Neural progenitor cell (in vitro differentiated cells): ENCODE measurements around the gene INCENP. TPM values are rescaled to one million over a fixed set of nuclear protein-coding genes. Genes with fewer than 3 reads are reported as not detected.
"Not testable (repeated sequence)": the region's sequence is repeated elsewhere in the genome, so short reads cannot be mapped to it uniquely, and the experiment has no call there.

Experiments
- DNase-seq: peaks from one replicate; pipeline ENCODE4 v3.0.0-alpha.2; 2016; ENCODE audit warnings: low spot score
- H2AFZ ChIP-seq: fragments of 200-600 bp; sonication (generic); replicated peaks from 2 replicates; pipeline ENCODE4 v1.6.1; 2016; ENCODE audit warnings: antibody characterized with exemption
- H3F3A ChIP-seq: fragments of 200-600 bp; sonication (generic); 2 replicates; pipeline ENCODE4 v1.6.1; 2016; ENCODE audit warnings: antibody characterized with exemption, low read depth
- H3K27ac ChIP-seq: fragments of 200-600 bp; sonication (generic); 2 replicates; pipeline ENCODE4 v1.5.1; 2016; ENCODE audit warnings: mild to moderate bottlenecking
- H3K27me3 ChIP-seq: fragments of 200-600 bp; sonication (generic); 2 replicates; pipeline ENCODE4 v1.6.1; 2016; ENCODE audit warnings: mild to moderate bottlenecking, moderate library complexity
- H3K36me3 ChIP-seq: fragments of 200-600 bp; sonication (generic); 2 replicates; pipeline ENCODE4 v1.5.1; 2016
- H3K4me1 ChIP-seq: fragments of 200-600 bp; sonication (generic); 2 replicates; pipeline ENCODE4 v1.6.1; 2016; ENCODE audit warnings: mixed run types
- H3K4me2 ChIP-seq: fragments of 200-600 bp; sonication (generic); 2 replicates; pipeline ENCODE4 v1.6.1; 2016
- H3K4me3 ChIP-seq: fragments of 200-600 bp; sonication (generic); 2 replicates; pipeline ENCODE4 v1.5.1; 2016
- H3K79me2 ChIP-seq: fragments of 200-600 bp; sonication (generic); 2 replicates; pipeline ENCODE4 v1.6.1; 2016; ENCODE audit warnings: low read depth
- H3K9ac ChIP-seq: fragments of 200-600 bp; sonication (generic); 2 replicates; pipeline ENCODE4 v1.6.1; 2016
- H3K9me3 ChIP-seq: fragments of 200-600 bp; sonication (generic); 2 replicates; pipeline ENCODE4 v1.5.1; 2016; ENCODE audit warnings: low read depth
- H4K20me1 ChIP-seq: fragments of 200-600 bp; sonication (generic); 2 replicates; pipeline ENCODE4 v1.6.1; 2016; ENCODE audit warnings: low read depth
- H3K27ac Mint-ChIP-seq: 3 replicates; pipeline ENCODE4 v1.8.0; 2021; ENCODE audit warnings: mixed read lengths
- H3K27me3 Mint-ChIP-seq: 2 replicates; pipeline ENCODE4 v1.8.0; 2022; ENCODE audit warnings: low read depth, mild to moderate bottlenecking, inconsistent platforms, moderate library complexity, mixed read lengths; ENCODE audit not compliant: insufficient read depth
- H3K36me3 Mint-ChIP-seq: 3 replicates; pipeline ENCODE4 v1.8.0; 2021; ENCODE audit warnings: mixed read lengths
- H3K4me1 Mint-ChIP-seq: 3 replicates; pipeline ENCODE4 v1.8.0; 2021; ENCODE audit warnings: mixed read lengths
- H3K4me3 Mint-ChIP-seq: 3 replicates; pipeline ENCODE4 v1.8.0; 2021; ENCODE audit warnings: mild to moderate bottlenecking, moderate library complexity, mixed read lengths
- H3K9me3 Mint-ChIP-seq: 3 replicates; pipeline ENCODE4 v1.8.0; 2020; ENCODE audit warnings: mixed read lengths
- CTCF ChIP-seq: fragments of 200-600 bp; sonication (generic); IDR thresholded peaks from 2 replicates; pipeline ENCODE4 v1.5.1; 2017; ENCODE audit warnings: antibody characterized with exemption, mild to moderate bottlenecking
- EZH2 ChIP-seq: fragments of 200-600 bp; sonication (generic); IDR thresholded peaks from 2 replicates; pipeline ENCODE4 v1.6.1; 2017; ENCODE audit warnings: antibody characterized with exemption, mild to moderate bottlenecking, moderate library complexity
- EZH2phosphoT487 ChIP-seq: fragments of 200-600 bp; sonication (generic); IDR thresholded peaks from 2 replicates; pipeline ENCODE4 v1.6.1; 2017; ENCODE audit warnings: antibody characterized with exemption
- total RNA-seq: library from RNA; depleted of rRNA; stranded (reverse); fragments of >200 nt; gene quantifications from 2 replicates; pipeline ENCODE4 v1.2.3, GENCODE V29; 2015; ENCODE audit warnings: low replicate concordance

INCENP gene
- total RNA-seq, 1 donor from 2014 or later, result 73.9 TPM

GRCh38 chr11:62081378-62082291 is 42.2 kb upstream of the INCENP start:
- Mint-ChIP-seq H3K36me3 (no peaks in the 10 kb centered on the region), H3K27ac (no peak overlapping the region), H3K4me3 (peak overlapping the region; percentile 42), H3K9me3 (peaks cover 4% of the 10 kb centered on the region), H3K4me1 (no peaks in the 10 kb centered on the region), H3K27me3 (peaks cover 3% of the 10 kb centered on the region)
- H3K4me3 ChIP-seq, result no peak overlapping the region
- no peaks in the 10 kb centered on the region for H3K79me2 ChIP-seq
- peak; percentile 79 for DNase-seq
- TF ChIP-seq EZH2 (no peak), CTCF (peak; percentile 94), EZH2phosphoT487 (no peak)
- H3K9me3 ChIP-seq, result no peaks in the 10 kb centered on the region
- H3K36me3 ChIP-seq, result no peaks in the 10 kb centered on the region
- H4K20me1 ChIP-seq, result no peaks in the 10 kb centered on the region
- no peak overlapping the region for H3K27ac ChIP-seq
- no peak overlapping the region for H2AFZ ChIP-seq
- H3K27me3 ChIP-seq, result no peaks in the 10 kb centered on the region
- H3K4me1 ChIP-seq, result no peaks in the 10 kb centered on the region
- no peak overlapping the region for H3K4me2 ChIP-seq
- no peaks in the 10 kb centered on the region for H3F3A ChIP-seq
- no peak overlapping the region for H3K9ac ChIP-seq

GRCh38 chr11:62082292-62082657 is 41.5 kb upstream of the INCENP start:
- no peak overlapping the region for H3K4me2 ChIP-seq

GRCh38 chr11:62084801-62085200 is 39.0 kb upstream of the INCENP start:
- H3K4me1 Mint-ChIP-seq, H3K27me3 Mint-ChIP-seq, H3K27ac ChIP-seq, H3K4me1 ChIP-seq, H3K36me3 ChIP-seq, H3K27ac Mint-ChIP-seq, H3K4me3 Mint-ChIP-seq, H2AFZ ChIP-seq, H3K36me3 Mint-ChIP-seq, H3K9ac ChIP-seq, H3K4me2 ChIP-seq, H3K27me3 ChIP-seq, H4K20me1 ChIP-seq, DNase-seq, H3K79me2 ChIP-seq, H3F3A ChIP-seq, H3K4me3 ChIP-seq: not testable (repeated sequence)
- peaks cover 13% of the 10 kb centered on the region for H3K9me3 Mint-ChIP-seq
- H3K9me3 ChIP-seq, result peaks cover 26% of the 10 kb centered on the region

More at GRCh38 chr11:62082292-62082657, 41.5 kb upstream of the INCENP start:
- Histone ChIP-seq H3K4me3 (no peak overlapping the region), H3F3A (no peaks in the 10 kb centered on the region), H3K36me3 (no peaks in the 10 kb centered on the region), H3K9ac (no peak overlapping the region), H3K79me2 (no peaks in the 10 kb centered on the region), H3K9me3 (peaks cover 3% of the 10 kb centered on the region), H2AFZ (no peak overlapping the region), H3K4me1 (no peaks in the 10 kb centered on the region), H3K27ac (no peak overlapping the region), H3K27me3 (no peaks in the 10 kb centered on the region), H4K20me1 (no peaks in the 10 kb centered on the region)
- Mint-ChIP-seq H3K27ac (no peak overlapping the region), H3K36me3 (no peaks in the 10 kb centered on the region), H3K27me3 (peaks cover 3% of the 10 kb centered on the region), H3K9me3 (peaks cover 4% of the 10 kb centered on the region), H3K4me1 (no peaks in the 10 kb centered on the region), H3K4me3 (peak overlapping the region; percentile 42)
- TF ChIP-seq EZH2 (no peak), EZH2phosphoT487 (no peak), CTCF (no peak)
- DNase-seq, result no peak

GRCh38 chr11:62087694-62088093 is 36.1 kb upstream of the INCENP start:
- H4K20me1 ChIP-seq, result no peaks in the 10 kb centered on the region
- no peak overlapping the region for H3K4me3 ChIP-seq
- H3K4me1 ChIP-seq, result no peaks in the 10 kb centered on the region
- no peak for DNase-seq
- no peaks in the 10 kb centered on the region for H3K36me3 ChIP-seq
- Mint-ChIP-seq H3K9me3 (peaks cover 22% of the 10 kb centered on the region), H3K27me3 (peaks cover 3% of the 10 kb centered on the region), H3K36me3 (peaks cover 2% of the 10 kb centered on the region), H3K27ac (no peak overlapping the region), H3K4me3 (no peak overlapping the region), H3K4me1 (no peaks in the 10 kb centered on the region)
- no peaks in the 10 kb centered on the region for H3K79me2 ChIP-seq
- H3K9ac ChIP-seq, result no peak overlapping the region
- no peaks in the 10 kb centered on the region for H3F3A ChIP-seq
- no peak overlapping the region for H3K4me2 ChIP-seq
- no peak for TF ChIP-seq CTCF
- TF ChIP-seq EZH2, result no peak
- TF ChIP-seq EZH2phosphoT487, result no peak
- no peak overlapping the region for H3K27ac ChIP-seq
- H2AFZ ChIP-seq, result no peak overlapping the region
- no peaks in the 10 kb centered on the region for H3K27me3 ChIP-seq
- H3K9me3 ChIP-seq, result peaks cover 33% of the 10 kb centered on the region
